NCI-H82 treated with DMSO at 0.1 percent for 48 hours (cell line): ENCODE measurements around the gene UNC80.
"Not testable (repeated sequence)": the region's sequence is repeated elsewhere in the genome, so short reads cannot be mapped to it uniquely, and the experiment has no call there.

Experiments
- DNase-seq: peaks from one replicate; lab custom pipeline; 2025; ENCODE audit not compliant: unreplicated experiment; lab: John Stamatoyannopoulos, UW

Gene UNC80, protein sequence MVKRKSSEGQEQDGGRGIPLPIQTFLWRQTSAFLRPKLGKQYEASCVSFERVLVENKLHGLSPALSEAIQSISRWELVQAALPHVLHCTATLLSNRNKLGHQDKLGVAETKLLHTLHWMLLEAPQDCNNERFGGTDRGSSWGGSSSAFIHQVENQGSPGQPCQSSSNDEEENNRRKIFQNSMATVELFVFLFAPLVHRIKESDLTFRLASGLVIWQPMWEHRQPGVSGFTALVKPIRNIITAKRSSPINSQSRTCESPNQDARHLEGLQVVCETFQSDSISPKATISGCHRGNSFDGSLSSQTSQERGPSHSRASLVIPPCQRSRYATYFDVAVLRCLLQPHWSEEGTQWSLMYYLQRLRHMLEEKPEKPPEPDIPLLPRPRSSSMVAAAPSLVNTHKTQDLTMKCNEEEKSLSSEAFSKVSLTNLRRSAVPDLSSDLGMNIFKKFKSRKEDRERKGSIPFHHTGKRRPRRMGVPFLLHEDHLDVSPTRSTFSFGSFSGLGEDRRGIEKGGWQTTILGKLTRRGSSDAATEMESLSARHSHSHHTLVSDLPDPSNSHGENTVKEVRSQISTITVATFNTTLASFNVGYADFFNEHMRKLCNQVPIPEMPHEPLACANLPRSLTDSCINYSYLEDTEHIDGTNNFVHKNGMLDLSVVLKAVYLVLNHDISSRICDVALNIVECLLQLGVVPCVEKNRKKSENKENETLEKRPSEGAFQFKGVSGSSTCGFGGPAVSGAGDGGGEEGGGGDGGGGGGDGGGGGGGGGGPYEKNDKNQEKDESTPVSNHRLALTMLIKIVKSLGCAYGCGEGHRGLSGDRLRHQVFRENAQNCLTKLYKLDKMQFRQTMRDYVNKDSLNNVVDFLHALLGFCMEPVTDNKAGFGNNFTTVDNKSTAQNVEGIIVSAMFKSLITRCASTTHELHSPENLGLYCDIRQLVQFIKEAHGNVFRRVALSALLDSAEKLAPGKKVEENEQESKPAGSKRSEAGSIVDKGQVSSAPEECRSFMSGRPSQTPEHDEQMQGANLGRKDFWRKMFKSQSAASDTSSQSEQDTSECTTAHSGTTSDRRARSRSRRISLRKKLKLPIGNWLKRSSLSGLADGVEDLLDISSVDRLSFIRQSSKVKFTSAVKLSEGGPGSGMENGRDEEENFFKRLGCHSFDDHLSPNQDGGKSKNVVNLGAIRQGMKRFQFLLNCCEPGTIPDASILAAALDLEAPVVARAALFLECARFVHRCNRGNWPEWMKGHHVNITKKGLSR (N-terminal part only)

DNA sequence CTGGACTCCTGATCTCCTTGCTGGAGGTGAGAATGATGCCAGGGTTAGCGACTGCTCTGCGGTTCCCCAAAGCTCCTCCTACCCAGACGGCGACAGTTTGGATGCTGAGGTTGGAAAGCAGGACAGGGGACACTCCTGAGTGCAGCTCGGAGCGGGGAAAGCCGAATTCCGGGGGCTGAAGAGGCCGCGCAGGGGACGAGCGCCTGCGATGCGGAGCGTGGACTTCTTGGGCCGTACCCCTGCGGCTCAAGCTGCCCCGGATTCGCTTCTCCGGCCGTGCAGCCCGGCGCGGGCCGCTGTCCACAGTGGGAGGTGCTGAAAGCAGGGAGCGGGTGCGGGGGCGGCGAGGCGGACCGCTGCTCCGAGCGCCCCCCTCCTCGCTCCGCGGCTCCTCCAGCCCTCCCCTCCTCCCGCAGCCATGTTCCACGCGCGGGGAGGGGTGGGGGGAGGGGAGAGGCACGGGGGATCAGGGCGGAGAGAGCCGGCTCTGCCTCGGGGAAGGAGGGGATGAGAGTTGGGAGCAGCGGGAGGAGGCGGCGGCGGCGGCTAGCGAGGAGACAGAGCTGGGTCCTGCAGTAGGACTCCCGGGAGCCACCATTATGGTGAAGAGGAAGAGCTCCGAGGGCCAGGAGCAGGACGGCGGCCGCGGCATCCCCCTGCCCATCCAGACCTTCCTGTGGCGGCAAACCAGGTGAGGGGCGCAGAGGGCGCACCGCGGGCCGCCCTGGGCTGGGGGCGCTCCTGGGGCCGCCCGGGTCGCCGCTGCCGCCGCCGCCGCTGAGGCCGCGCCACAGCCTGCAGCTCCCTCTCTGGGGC lies at the start of gene UNC80:
Gene UNC80, plus strand, starts transcription at position 359 of the 816 bp plus-strand sequence. Its CDS starts 241 bp downstream, at position 600.
- DNase-seq = peak; percentile 46

DNA sequence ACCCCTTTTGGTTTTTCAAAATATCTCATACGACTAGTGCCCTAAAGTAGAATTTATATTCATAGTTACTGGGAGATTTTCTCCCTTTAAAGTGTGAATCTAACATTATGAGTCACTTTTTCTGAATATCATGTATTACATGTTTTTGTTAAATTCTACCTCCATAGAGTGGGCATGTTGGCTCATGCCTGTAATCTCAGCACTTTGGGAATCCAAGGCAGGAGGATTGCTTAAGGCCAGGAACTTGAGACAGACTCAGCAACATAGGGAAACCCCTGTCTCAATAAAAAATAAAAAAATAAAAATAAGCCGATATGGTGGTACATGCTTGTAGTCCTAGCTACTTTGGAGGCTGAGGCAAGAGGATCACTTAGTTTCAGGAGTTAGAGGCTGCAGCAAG lies 45.3 kb upstream of the UNC80 start:
- DNase-seq = no peak

DNA sequence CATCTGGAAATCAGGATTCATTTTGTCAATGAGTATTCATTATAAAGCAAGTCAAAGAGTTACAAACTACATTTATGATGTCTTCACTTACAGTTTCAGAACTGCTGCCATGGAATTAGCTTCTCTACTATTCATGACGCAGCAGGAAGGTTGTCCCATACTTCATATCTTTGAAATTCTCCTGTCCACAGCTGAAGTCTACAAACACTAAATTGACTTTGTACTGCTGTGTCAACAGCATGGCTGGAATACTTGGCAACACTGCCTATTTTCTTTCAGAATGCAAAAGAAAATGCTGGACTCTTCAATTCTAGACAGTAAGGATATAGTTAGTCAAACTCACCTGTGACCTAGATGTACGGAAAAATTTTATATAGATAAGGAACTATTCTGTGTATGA lies 44.6 kb upstream of the UNC80 start:
- no peak for DNase-seq

DNA sequence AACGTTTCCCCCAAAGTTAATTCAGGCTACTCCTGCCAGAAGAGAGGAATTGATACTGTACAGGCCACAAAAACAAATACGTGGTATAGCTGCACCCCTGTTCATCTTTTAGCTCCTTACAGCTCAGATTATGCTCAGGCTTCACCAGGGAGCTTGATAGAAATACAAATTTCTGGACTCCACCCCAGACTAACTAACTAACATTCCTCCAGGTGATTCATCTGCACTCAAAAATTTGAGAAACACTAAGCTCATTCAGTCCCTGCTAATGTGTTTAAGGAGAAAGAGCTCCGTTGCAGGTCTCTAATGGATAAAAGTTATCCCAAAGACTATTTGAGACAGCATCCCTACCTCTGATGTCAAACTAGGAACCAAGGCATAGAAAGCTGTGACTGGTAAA lies 36.8 kb upstream of the UNC80 start:
- no peak for DNase-seq

DNA sequence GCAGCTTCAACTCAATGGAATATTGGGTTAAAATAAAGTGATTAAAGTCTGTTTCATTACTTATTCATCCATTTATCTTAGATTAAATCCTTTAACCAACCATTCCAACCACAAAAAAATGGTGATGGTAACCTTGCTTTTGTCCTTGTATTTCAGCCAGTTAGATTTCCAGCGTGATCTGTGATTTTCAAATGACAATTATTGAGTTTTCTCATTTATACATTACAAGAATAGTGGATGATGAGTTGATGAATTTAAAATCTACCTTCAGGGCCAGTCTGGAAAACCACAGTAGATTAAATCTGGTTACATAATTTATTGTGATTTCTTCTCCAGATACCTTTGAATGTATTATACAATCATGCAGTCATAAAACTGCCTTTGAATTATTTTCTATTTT lies 29.7 kb upstream of the UNC80 start:
- DNase-seq = no peak

DNA sequence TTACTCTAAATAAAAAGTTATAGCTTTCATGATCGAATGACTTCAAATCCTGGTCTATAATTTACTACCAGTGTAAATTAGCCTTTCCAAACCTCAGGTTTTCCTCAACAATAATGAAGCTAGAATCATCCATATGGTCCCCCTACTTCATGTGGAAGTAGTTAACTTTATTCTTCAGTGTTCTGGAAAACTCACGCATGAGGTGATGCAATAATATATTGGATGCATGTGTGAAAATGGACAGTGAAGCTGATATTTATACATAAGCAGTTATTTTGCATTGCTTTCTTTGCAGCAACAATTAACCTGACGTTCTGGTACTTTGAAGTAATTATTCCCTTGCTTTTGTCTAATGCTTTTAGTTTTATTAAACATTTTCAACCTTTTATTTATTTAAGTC lies 18.6 kb upstream of the UNC80 start:
- DNase-seq = no peak

DNA sequence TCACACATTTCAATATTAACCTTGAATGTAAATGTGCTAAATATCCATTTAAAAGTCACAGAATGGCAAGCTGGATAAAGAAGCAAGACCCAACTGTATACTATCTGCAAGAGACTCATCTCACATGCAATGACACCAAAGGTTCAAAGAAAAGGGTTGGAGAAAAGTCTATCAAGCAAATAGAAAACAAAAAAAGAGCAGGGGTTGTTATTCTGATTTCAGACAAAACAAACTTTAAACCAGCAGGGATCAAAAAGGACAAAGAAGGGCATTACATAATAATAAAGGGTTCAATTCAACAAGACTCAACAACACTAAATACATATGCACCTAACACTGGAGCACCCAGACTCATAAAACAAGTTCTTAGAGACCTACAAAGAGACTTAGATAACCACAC lies 14.5 kb upstream of the UNC80 start:
- no peak for DNase-seq

DNA sequence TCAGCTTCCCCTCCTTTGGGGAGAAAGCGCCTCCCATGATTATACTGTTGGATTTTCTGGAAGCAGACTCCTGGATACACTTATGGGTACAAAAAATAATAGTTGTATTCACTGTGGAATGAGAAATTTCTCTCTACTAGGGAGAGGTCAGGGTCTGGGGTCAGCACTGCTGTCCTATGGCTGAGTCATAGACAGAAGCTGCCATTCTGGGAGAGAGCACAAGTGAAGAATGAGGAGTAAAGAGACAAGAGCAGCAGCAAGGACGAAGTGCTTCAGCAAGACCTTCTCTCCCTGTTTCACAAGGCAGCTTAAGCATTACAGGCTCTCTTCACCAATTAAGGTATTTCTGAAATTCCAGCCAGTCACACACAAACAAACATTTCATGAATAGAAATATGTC lies 10.1 kb upstream of the UNC80 start:
- no peak for DNase-seq

DNA sequence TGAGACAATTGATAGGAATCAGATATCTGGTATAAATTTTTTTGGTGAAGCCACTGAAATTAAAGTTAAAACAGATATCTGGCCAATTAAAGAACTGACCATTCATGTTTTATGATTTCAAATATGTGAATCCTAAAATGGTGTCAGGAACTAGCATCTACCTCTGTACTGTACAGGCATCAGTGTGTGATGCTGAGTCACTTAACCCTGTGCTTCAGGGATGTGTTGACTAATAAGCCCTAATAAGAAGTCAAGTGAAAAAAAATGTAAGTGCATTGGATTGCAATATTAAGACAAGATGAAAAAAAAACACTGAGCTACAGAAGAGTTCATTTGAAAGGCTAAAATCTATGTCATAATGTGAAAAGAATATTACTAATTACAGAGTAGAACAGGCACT lies 9.1 kb upstream of the UNC80 start:
- DNase-seq = no peak

DNA sequence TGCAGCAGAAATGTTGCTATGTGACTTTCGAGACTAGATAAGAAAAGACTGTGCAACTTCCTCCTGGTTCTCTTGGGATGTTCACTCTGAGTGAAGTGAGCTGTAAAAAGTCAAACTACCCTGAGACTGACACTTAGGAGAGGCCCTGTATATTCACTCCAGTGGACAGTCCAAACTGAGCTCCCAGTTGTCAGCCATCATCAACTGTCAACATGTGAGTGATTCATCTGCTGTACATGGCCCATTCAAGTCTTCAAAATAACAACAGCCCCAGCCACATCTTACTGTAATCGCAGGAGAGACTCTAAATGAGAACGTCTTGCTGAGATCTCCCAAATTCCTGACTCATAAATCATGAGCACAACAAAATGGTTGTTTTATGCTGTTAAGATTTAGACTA lies 8.5 kb upstream of the UNC80 start:
- no peak for DNase-seq

DNA sequence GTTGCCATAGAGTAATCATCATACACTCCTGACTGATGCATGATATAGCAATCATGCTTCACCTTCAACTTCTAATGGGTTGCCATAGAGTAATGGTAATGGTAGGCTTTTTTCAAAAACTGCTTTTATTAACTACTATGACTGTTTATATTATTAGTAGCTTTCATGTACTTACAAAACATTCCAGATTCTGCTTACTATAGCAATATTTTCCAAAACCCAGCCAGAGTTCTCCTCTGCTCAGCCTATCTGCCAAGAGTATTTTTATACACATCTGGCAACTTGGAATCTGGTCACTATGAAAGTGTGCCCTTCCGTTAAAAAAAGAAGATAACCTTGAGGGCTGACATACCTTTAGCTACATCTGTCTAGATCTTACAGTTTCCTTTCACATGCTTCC lies 5.0 kb upstream of the UNC80 start:
- no peak for DNase-seq

DNA sequence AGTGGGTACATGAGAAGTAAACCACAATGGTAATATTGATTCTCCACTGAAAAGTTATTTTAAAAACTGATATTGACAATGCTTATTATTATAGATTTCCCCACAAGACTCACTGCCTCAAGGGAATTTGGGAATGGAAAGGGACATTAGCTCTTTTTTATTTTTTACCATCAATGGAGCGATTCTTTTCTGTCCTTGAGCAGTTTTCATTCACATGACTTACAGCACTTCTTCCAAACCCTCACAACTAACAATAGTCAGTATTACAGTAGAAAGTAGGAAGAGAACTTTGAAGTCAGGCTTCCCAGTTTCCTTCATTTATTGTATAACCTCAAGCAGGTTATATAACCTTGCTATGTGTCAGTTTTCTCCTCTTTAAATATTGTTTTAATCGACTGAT lies 4.3 kb upstream of the UNC80 start:
- DNase-seq = no peak

DNA sequence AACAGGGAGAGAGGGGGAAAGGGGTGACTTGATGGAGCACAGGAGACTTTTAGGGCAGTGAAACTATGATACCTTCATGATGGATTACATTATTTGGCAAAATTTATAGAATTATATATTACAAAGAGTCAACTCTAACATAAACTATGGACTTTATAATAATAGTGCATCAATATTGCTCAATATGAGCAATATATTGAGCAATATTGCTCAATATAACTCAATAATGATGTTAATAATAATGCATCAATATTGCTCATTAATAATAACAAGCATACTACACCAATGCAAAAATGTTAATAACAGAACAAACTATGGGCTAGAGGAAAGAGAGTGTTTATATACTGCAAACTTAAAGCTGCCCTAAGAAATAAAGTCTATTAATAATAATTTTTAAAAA lies 3.1 kb upstream of the UNC80 start:
- DNase-seq = no peak

DNA sequence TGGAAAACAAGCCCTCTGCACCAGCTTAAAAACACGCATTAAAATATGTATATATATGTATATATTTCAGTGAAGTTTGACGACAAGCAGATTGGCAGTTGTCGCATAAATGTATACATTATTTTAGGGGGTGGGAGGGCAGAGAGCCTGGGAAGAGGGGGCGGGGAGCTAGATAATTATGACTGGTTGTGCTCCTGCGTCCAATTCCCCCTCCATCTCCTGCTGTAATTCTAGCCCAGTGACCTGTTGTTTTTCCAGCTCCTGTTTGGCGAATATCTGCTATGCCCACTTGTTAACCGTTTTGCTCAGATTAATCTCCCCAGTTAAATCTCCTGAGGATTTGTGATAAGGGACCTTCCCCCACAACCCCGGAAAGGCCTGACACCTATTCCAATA lies 656 bp downstream of the UNC80 start:
- DNase-seq = peak; percentile 52

DNA sequence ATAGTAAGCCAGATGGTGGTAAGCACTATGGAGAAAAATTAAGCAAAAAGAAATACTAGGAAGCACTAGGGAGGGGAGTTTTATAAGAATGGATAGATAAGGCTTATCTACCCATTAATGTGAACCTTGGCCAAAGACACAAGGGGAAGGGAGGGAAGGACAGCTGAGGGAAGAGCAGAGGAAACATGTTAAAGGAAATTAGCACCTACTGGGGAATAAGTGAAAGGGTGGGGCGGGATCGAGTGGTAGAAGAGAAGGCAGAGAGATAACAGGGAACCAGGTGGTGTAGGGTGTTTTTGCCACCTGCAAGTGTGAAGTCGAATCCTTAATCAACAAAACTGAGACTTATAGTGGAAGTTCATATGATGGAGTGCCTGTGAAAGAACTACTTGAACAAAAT lies 1.7 kb downstream of the UNC80 start:
- no peak for DNase-seq

DNA sequence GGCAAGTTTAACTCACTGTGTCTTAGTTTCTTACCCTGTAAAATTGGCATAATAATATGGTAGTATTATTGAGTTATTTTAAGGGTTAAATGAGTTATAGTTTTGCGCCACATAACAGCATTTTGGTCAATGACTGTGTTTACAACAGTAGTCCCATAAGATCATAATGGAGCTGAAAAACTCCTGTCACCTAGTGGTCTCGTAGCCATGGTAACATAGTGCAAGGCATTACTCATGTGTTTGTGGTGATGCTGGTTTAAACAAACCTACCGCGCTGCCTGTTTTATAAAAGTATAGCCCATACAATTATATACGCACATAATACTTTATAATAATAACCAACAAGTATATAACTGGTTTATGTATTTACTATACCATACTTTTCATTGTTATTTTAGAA lies 15.8 kb downstream of the UNC80 start:
- DNase-seq = no peak

DNA sequence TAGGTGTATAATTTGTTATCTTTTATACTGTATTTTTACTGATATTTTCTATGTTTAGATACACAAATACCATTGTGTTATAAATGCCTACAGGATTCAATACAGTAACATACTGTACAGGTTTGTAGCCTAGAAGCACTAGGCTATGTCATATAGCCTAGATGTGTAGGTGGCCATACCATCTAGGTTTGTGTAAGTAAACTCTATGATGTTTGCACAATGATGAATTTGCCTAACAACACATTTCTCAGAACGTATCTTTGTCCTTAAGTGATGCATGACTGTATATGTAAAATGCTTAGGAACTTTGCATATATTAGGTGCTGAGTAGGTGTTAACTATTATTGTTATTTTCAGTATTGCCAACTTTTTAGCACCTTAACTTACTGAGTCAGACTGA lies 17.3 kb downstream of the UNC80 start:
- no peak for DNase-seq

DNA sequence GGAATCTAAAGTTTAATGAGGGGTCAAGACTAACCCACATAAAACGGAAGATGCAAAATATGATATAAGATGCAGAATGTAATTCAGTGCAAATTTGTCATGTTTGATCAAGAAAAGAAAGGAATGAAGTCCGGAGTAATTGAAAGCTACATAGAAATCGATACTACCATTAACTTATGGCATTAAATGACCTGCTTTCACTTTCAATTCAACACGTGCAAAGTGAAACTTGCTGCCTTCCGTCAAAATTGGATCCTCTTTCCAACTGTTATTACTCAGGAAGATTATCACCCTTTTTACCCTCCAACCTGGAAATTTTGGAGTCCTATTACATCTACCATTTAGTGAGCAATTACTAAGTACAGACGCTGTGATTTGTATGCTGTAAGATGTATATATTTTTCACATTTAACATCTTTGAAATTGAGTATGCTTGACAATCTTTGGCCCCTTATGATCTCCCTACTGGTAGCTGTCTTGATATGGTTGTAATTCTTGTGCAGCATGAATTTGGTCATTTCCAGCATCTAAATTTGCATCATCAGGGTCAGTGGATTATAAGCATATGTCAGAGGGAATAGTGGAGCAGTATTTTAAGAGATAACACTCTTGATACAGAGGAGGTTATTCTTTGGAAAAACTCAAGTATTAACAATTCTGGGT lies 18.6 kb downstream of the UNC80 start:
- no peak for DNase-seq

DNA sequence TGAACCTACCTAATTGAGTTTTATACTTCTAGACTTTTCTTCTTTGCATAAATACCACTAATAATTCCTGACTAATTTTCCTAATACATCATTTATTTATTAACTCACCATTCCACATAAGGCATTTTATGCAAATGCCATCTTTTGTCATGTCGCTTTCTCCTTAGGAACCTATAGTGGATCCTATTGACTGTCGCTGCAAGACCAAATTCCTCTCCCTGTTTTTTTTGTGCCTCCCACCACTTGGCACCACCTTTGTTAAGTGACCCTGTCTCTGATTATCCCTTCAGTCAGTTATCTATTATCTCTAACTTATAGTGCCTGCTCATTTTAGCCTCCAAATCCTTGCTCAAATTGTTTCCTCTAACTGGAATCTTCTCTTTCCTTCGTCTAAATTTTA lies 19.5 kb downstream of the UNC80 start:
- no peak for DNase-seq

DNA sequence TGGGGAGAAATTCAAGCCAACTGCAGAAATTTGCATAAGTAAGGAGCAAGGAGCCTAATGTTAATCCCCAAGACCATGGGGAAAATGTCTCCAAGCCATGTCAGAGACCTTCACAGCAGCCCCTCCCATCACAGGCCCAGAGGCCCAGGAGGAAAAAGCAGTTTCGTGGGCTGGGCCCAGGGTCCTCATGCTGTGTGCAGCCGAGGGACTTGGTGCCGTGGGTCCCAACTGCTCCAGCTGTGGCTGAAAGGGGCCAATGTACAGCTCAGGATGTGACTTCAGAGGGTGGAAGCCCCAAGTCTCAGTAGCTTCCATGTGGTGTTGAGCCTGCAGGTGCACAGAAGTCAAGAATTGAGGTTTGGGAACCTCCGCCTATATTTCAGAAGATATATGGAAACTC lies 23.8 kb downstream of the UNC80 start:
- DNase-seq = not testable (repeated sequence)
